ENCODE measurements around the gene CSK. TPM values are rescaled to one million over a fixed set of nuclear protein-coding genes. Genes with fewer than 3 reads are reported as not detected.
A peak's percentile ranks its signal among the peaks of the same experiment; 100 is the strongest.

Gene CSK
- total RNA-seq, 2 donors from 2014 or later = 64.3 to 68.5 TPM

GRCh38 chr15:74840851-74841775, 59.2 kb downstream of the CSK start:
- peaks cover 23% of the 10 kb centered on the region for H3K4me1 Mint-ChIP-seq
- no peaks in the 10 kb centered on the region for H3K27me3 ChIP-seq (ENCODE audit: control insufficient read depth, insufficient read depth, low read length, poor library complexity, severe bottlenecking)
- H3K27ac Mint-ChIP-seq = no peak overlapping the region
- no peaks in the 10 kb centered on the region for H3K9me3 ChIP-seq (ENCODE audit: control insufficient read depth, low read length)
- H3K9ac ChIP-seq (ENCODE audit: extremely low read depth, low read length, poor library complexity, severe bottlenecking) = no peak overlapping the region
- 92 to 99% methylated on average over 8 to 9 of the region's 9 CpGs for WGBS, 2 experiments (ENCODE audit: insufficient coverage in 1 of 2, insufficient read length in 1 of 2)
- H3K27me3 Mint-ChIP-seq (ENCODE audit: insufficient read depth) = no peaks in the 10 kb centered on the region
- no peak for DNase-seq
- peaks cover 5% of the 10 kb centered on the region for H3K36me3 ChIP-seq (ENCODE audit: control insufficient read depth, insufficient read depth, low read length)
- no peak for TF ChIP-seq CTCF (conservative IDR thresholded peaks at IDR 0.05)
- no peaks in the 10 kb centered on the region for H3K9me3 Mint-ChIP-seq
- H3K27ac ChIP-seq (ENCODE audit: low read depth, low read length) = no peak overlapping the region
- no peaks in the 10 kb centered on the region for H3K4me1 ChIP-seq (ENCODE audit: control insufficient read depth, insufficient read depth, low read length)
- peak overlapping the region; percentile 26 for H3K4me3 Mint-ChIP-seq
- H3K36me3 Mint-ChIP-seq (ENCODE audit: low read depth) = peaks cover 28% of the 10 kb centered on the region
- no peak overlapping the region for H3K4me3 ChIP-seq (ENCODE audit: low read length)

GRCh38 chr15:74841891-74842373, 60.1 kb downstream of the CSK start:
- DNase-seq = no peak
- Mint-ChIP-seq H3K27ac (peak overlapping the region; percentile 96), H3K27me3 (ENCODE audit: insufficient read depth) (no peaks in the 10 kb centered on the region), H3K4me1 (peaks cover 23% of the 10 kb centered on the region), H3K36me3 (ENCODE audit: low read depth) (peaks cover 31% of the 10 kb centered on the region), H3K9me3 (no peaks in the 10 kb centered on the region), H3K4me3 (peak overlapping the region; percentile 85)
- peak overlapping the region; percentile 91 for H3K4me3 ChIP-seq (ENCODE audit: low read length)
- no peaks in the 10 kb centered on the region for H3K4me1 ChIP-seq (ENCODE audit: control insufficient read depth, insufficient read depth, low read length)
- no peak for TF ChIP-seq CTCF (conservative IDR thresholded peaks at IDR 0.05)
- no peaks in the 10 kb centered on the region for H3K9me3 ChIP-seq (ENCODE audit: control insufficient read depth, low read length)
- peaks cover 9% of the 10 kb centered on the region for H3K36me3 ChIP-seq (ENCODE audit: control insufficient read depth, insufficient read depth, low read length)
- no peaks in the 10 kb centered on the region for H3K27me3 ChIP-seq (ENCODE audit: control insufficient read depth, insufficient read depth, low read length, poor library complexity, severe bottlenecking)
- H3K27ac ChIP-seq (ENCODE audit: low read depth, low read length) = no peak overlapping the region
- WGBS, 2 experiments (ENCODE audit: insufficient coverage in 1 of 2, insufficient read length in 1 of 2) = 86 to 91% methylated on average over 13 to 14 of the region's 14 CpGs
- H3K9ac ChIP-seq (ENCODE audit: extremely low read depth, low read length, poor library complexity, severe bottlenecking) = peak overlapping the region; percentile 68

- DNase-seq = peak; percentile 96
- peaks cover 34% of the 10 kb centered on the region for H3K36me3 Mint-ChIP-seq (ENCODE audit: low read depth)
Observed at GRCh38 chr15:74842581-74843444, 60.9 kb downstream of the CSK start, which contains the start of gene ULK3. Gene ULK3 (minus strand): TSS chr15:74843156. CDS start chr15:74843105, 51 bp downstream.

More at GRCh38 chr15:74842581-74843444, 60.9 kb downstream of the CSK start, which contains the start of gene ULK3:
- Mint-ChIP-seq H3K9me3 (no peaks in the 10 kb centered on the region), H3K4me1 (peaks cover 23% of the 10 kb centered on the region), H3K27me3 (ENCODE audit: insufficient read depth) (no peaks in the 10 kb centered on the region), H3K4me3 (peak within 1 kb of the TSS; percentile 85), H3K27ac (peak within 1 kb of the TSS; percentile 96)
- no peaks in the 10 kb centered on the region for H3K9me3 ChIP-seq (ENCODE audit: control insufficient read depth, low read length)
- no peaks in the 10 kb centered on the region for H3K27me3 ChIP-seq (ENCODE audit: control insufficient read depth, insufficient read depth, low read length, poor library complexity, severe bottlenecking)
- H3K27ac ChIP-seq (ENCODE audit: low read depth, low read length) = peak within 1 kb of the TSS; percentile 88
- peaks cover 9% of the 10 kb centered on the region for H3K36me3 ChIP-seq (ENCODE audit: control insufficient read depth, insufficient read depth, low read length)
- H3K4me1 ChIP-seq (ENCODE audit: control insufficient read depth, insufficient read depth, low read length) = no peaks in the 10 kb centered on the region
- peak within 1 kb of the TSS; percentile 91 for H3K4me3 ChIP-seq (ENCODE audit: low read length)
- peak; percentile 82 for TF ChIP-seq CTCF (conservative IDR thresholded peaks at IDR 0.05)
- WGBS, 2 experiments (ENCODE audit: insufficient coverage in 1 of 2, insufficient read length in 1 of 2) = 0 to 1% methylated on average over 34 to 84 of the region's 84 CpGs
- peak within 1 kb of the TSS; percentile 68 for H3K9ac ChIP-seq (ENCODE audit: extremely low read depth, low read length, poor library complexity, severe bottlenecking)

Measured in endodermal cell (in vitro differentiated cells).